K562 treated with DMSO at 1 percent for 24 hours (cell line): ENCODE results near the gene SUMO2. TPM values are rescaled to one million over a fixed set of nuclear protein-coding genes. Genes with fewer than 3 reads are reported as not detected.

Source experiments
- total RNA-seq: library from RNA; unstranded; fragments of 300-600 nt; gene quantifications from 2 replicates; pipeline ENCODE4 v1.2.3, GENCODE V29; 2022; ENCODE audit warnings: low read depth; ENCODE audit not compliant: insufficient read depth

The SUMO2 gene
- total RNA-seq = 115 and 125 TPM in 2 replicates

DNA sequence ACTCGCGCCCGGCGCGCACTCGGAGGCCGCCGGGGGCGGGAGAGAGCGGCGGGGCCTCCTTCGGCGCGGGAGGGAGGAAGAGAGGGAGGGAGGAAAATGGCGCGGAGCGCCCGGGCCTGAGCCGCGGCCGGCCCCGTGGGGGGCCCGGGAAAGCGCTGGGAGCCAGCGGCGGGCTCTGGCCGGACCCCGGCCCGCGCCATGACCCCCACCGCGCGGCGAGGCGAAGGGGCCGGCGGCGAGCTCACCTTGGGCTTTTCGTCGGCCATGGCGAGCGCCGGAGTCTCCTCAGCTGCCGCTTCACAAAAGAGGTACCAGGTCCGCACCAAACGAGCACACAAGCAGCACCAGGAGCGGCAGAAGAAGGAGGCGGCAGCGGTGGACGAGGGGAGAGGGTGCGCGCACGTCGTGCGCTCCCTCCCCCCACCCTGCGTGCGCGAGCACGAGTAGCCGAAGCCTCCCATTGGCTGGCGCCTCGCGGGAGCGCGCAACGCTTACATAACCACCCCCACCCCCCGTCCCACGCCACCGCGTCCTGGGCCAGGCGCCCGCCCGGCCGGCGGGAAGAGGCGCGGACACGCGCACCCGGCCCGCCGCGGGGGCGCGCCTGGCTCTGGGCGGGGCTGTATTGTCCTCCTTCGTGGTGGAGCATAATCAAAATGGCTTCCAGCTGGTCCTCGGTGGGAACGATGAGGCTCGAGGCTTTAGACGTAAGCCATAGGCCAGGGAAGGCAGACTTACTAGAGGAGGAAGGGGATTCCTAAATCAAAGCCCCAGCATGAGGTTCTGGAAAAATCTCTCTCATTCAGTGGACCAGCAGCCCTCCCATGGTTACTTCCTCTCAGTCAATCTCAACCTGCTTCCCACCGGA lies at the start of gene SUMO2:
SUMO2 (minus strand) TSS at position 391 of the 868 bp plus-strand sequence; CDS start at position 266, 125 bp downstream.

DNA sequence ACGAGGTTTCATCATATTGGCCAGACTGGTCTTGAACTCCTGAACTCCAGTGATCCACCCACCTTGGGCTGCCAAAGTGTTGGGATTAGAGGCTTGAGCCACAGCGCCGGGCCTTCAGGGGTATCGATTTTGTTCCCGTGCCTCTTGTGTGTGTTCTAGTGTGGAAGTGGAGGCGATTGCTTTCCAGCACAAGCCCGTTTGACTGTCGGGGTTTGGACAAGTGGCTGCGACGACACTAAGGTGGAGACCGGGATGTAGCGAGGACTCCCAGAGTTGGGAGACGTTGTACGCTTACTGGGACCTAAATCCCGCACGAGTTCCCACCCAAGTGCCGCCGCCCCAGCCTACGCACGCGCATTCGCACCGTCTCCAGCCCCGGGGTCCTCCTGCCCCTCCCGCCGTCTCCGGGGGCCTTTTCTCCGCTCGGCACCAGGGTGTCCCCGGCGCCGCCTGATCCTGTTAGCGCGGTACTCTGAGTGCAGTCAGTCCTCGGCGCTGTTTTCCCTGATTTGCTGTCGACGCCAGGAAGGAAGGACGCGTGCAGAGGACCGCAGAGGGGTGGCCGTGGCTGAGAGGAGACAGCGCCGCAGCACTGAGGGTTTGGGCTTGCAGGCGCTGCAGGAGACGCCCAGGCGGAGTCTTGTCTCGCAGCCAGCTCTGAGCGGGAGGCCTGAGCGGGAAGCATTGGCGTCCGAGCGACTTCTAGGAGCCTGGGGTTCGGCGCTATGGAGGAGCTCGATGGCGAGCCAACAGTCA lies 22.5 kb upstream of the SUMO2 start, which contains the start of gene NUP85:
NUP85 (plus strand) TSS at position 643 of the 756 bp plus-strand sequence; CDS start at position 726, 83 bp downstream.

DNA sequence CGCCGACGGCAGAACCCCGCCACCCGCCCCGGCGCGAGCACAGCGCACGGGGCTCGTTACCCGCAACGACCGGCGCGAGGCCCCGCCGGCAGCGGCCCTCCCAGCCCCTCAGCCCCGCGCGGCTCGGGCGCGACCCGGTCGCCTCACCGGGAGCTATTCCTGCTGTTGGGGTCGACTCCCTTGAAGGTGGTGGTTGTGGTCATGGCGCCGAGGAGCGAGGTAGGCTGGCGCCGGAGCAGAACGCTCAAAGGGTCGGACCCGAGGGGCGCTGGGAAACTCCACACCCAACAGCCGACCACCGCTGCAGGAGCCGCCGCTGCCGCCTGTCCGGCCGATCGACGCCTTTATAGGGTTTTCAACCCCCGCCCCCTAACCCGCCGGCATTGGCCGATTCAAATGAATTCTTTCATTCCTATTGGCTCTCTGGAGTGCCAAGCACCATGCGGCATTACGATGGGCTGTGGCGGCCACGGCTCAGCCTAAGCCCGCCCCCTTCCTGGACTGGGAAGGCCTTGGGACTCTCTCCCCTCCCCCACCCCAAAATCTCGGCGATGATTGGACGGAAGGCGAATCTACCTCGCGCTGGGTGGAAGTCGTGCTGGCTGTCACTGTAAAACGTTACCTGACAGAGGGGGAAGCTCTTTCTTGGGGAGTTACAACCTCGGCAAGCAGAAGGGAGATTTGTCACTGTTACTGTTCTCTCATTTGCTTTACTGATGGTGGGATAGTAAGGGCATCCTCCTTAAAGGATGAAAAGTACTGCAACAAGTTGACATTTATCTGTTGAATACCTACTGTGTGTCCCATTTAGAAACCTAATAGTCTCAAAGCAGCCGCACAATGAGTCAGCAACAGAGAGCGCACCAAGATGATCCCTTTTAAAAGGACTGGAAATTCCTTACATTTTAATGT lies 28.3 kb downstream of the SUMO2 start, which contains the start of gene JPT1:
JPT1 (minus strand) TSS at position 318 of the 912 bp plus-strand sequence; CDS start at position 203, 115 bp downstream.

DNA sequence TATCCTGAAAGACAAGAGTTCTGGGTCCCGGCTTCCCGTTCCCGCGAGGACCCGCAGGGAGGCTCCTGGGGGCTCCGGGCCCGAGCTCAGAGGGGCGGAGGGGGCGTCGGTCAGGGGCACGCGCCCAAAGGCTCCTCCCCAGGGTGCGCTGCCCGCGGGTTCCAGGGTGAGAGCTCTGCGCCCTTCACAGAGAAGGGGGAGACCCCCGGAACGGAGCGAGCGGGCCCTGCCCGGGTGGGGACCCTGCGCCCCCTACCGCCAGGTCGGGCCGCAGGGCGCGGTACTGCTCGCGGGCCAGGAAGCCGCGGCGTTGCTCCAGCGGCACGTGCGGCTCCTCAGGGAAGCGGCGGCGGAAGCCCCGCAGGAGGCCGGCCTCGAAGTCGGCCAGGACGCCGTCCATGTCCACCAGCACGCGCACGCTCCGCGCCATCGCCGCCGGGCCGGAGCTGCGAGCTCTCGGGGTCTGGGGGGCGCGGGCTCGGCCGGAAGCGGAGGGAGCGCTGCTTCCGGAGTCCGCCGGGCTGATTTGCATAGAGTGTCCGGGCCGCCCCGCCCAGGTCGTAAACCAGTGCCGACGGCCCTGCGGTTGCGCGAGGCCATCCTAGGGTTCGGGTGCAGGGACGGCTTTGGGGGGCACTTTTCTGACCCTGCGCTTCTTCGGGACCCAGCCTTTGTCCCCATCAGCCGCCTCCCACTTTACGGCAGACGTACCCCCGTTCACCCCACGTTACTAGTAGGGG lies 51.3 kb downstream of the SUMO2 start, which contains the start of gene NT5C:
NT5C (minus strand) TSS at position 465 of the 740 bp plus-strand sequence; CDS start at position 430, 35 bp downstream.

Other genes with a start within 250 kb of the SUMO2 start
- not detected in 2 replicates for gene OTOP3, start 247.1 kb downstream of the SUMO2 start, total RNA-seq
- 3.9 and 4.7 TPM in 2 replicates for gene HID1, start 210.2 kb downstream of the SUMO2 start, total RNA-seq
- gene CDR2L, start 195.3 kb downstream of the SUMO2 start, total RNA-seq = 17.4 and 19.2 TPM in 2 replicates
- 55.0 and 55.8 TPM in 2 replicates for gene MRPL58, start 170.3 kb downstream of the SUMO2 start, total RNA-seq
- 387 and 416 TPM in 2 replicates for gene ATP5PD, start 136.0 kb downstream of the SUMO2 start, total RNA-seq
- 32.1 and 32.5 TPM in 2 replicates for gene KCTD2, start 135.7 kb downstream of the SUMO2 start, total RNA-seq
- 6.4 and 8.4 TPM in 2 replicates for gene SLC16A5, start 95.0 kb downstream of the SUMO2 start, total RNA-seq
- 36.2 and 36.6 TPM in 2 replicates for gene ARMC7, start 73.0 kb downstream of the SUMO2 start, total RNA-seq
- gene NT5C, start 51.2 kb downstream of the SUMO2 start, total RNA-seq = 61.6 and 76.3 TPM in 2 replicates
- gene JPT1, start 28.4 kb downstream of the SUMO2 start, total RNA-seq = 151 and 160 TPM in 2 replicates
- 63.7 and 66.0 TPM in 2 replicates for gene NUP85, start 22.7 kb upstream of the SUMO2 start, total RNA-seq
- 57.3 and 61.5 TPM in 2 replicates for gene GGA3, start 78.6 kb upstream of the SUMO2 start, total RNA-seq
- 59.7 and 63.6 TPM in 2 replicates for gene MRPS7, start 78.9 kb upstream of the SUMO2 start, total RNA-seq
- gene MIF4GD, start 88.3 kb upstream of the SUMO2 start, total RNA-seq = 60.9 and 72.8 TPM in 2 replicates
- gene SLC25A19, start 106.5 kb upstream of the SUMO2 start, total RNA-seq = 28.8 and 29.6 TPM in 2 replicates
- 105 and 109 TPM in 2 replicates for gene GRB2, start 222.7 kb upstream of the SUMO2 start, total RNA-seq